HG03045 (cell line): ENCODE measurements around the gene BMP4.

Source experiments
- ATAC-seq: cut with Tn5 transposase; IDR thresholded peaks from one replicate; pipeline ENCODE4 v1.9.1; 2021; ENCODE audit warnings: mild to moderate bottlenecking, moderate library complexity; ENCODE audit not compliant: unreplicated experiment

BMP4 gene

GRCh38 chr14:53947094-53947445 is 9.6 kb downstream of the BMP4 start:
- no peak for ATAC-seq

- no peak for ATAC-seq
Observed at GRCh38 chr14:53946404-53947093, 10.1 kb downstream of the BMP4 start.

GRCh38 chr14:53946071-53946403 is 10.6 kb downstream of the BMP4 start:
- no peak for ATAC-seq

GRCh38 chr14:53943751-53944083 is 12.9 kb downstream of the BMP4 start:
- no peak for ATAC-seq

GRCh38 chr14:53942970-53943750 is 13.5 kb downstream of the BMP4 start:
- no peak for ATAC-seq

- no peak for ATAC-seq
Observed at GRCh38 chr14:53938136-53938837, 18.3 kb downstream of the BMP4 start.

- no peak for ATAC-seq
Observed at GRCh38 chr14:53934778-53935414, 21.7 kb downstream of the BMP4 start.

- no peak for ATAC-seq
Observed at GRCh38 chr14:53932966-53933365, 23.7 kb downstream of the BMP4 start.

GRCh38 chr14:53929871-53930715 is 26.5 kb downstream of the BMP4 start:
- ATAC-seq = no peak

GRCh38 chr14:53927171-53927570 is 29.5 kb downstream of the BMP4 start:
- no peak for ATAC-seq

GRCh38 chr14:53925201-53925766 is 31.3 kb downstream of the BMP4 start:
- ATAC-seq = no peak

- no peak for ATAC-seq
Observed at GRCh38 chr14:53924753-53925152, 31.9 kb downstream of the BMP4 start.

- ATAC-seq = no peak
Observed at GRCh38 chr14:53921027-53921426, 35.6 kb downstream of the BMP4 start.

- ATAC-seq = no peak
Observed at GRCh38 chr14:53916239-53916638, 40.4 kb downstream of the BMP4 start.

GRCh38 chr14:53915364-53916014 is 41.1 kb downstream of the BMP4 start:
- no peak for ATAC-seq

GRCh38 chr14:53912021-53912420 is 44.6 kb downstream of the BMP4 start:
- ATAC-seq = no peak

- no peak for ATAC-seq
Observed at GRCh38 chr14:53908416-53908815, 48.2 kb downstream of the BMP4 start.

GRCh38 chr14:53902307-53902706 is 54.3 kb downstream of the BMP4 start:
- ATAC-seq = no peak

GRCh38 chr14:53900499-53900898 is 56.1 kb downstream of the BMP4 start:
- no peak for ATAC-seq
